Fibroblast of skin of back (primary cell): ENCODE measurements around the gene SLC39A9.
A peak's percentile ranks its signal among the peaks of the same experiment; 100 is the strongest.
"Not testable (repeated sequence)": the region's sequence is repeated elsewhere in the genome, so short reads cannot be mapped to it uniquely, and the experiment has no call there.

Experiments
- DNase-seq: peaks from one replicate; pipeline ENCODE4 v3.0.0-alpha.2; 2013

The SLC39A9 gene

DNA sequence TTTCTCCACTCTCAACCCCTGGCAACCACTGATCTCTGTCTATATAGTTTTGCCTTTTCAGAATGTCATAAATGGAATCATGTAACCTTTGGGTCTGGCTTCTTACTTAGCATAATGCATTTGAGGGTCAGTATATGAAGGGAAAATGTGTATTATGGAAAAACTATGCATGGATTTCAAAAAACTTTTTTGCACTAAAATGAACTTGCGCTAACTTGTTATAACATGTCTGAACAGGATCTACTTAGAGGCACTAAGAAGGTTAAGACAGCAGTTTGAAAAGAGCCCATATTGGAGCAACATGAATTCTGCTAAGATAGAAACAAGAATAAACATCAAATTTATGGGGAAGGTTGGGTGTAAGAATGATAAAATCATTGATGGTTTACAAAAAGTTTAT, 29.1 kb downstream of the SLC39A9 start:
- no peak for DNase-seq

- no peak for DNase-seq
These were observed 30.0 kb downstream of the SLC39A9 start for GRCh38 chr14:69428289-69428998.

GRCh38 chr14:69429643-69430042, 31.2 kb downstream of the SLC39A9 start:
- no peak for DNase-seq

GRCh38 chr14:69430306-69430939, 31.9 kb downstream of the SLC39A9 start:
- DNase-seq = no peak

- no peak for DNase-seq
These were observed 33.9 kb downstream of the SLC39A9 start for GRCh38 chr14:69432364-69432763.

DNA sequence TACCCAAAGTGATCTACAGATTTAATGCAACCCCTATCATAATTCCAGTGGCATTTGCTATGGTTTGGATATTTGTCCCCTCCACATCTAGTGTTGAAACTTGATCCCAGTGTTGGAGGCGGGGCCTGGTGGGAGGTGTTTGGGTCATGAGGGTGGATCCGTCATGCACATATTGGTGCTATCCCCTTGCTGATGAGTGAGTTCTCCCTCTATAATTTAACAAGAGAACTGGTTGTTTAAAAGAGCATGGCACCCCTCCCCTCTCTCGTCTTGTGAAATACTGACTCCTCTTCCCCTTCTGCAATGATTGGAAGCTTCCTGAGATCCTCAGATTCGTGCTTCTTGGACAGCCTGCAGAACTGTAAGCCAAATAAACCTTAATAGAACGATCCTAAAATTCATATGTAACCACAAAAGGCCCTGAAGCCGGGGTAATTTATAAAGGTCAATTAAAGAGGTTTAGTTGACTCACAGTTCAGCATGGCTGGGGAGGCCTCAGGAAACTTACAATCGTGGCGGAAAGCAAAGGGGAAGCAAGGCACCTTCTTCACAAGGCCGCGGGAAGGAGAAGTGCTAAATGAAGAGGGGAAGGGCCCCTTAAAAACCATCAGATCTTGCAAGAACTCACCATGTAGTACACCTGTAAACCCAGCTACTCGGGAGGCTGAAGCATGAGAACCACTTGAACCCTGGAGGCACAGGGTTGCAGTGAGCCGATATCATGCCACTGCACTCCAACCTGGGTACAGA, 41.2 kb downstream of the SLC39A9 start:
- no peak for DNase-seq

DNA sequence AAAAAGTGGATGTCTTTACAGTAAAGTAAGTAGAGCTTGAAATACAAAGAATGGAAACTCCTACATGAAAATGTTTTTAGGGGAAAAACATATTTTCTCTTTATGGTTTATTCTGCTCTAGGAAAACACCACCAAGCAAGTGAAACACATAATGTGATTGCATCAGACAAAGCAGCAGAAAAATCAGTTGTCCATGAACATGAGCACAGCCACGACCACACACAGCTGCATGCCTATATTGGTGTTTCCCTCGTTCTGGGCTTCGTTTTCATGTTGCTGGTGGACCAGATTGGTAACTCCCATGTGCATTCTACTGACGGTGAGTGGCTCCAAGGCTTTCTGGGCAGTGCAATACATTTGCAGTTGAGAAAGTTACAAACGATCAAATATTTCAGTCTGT, 43.5 kb downstream of the SLC39A9 start:
- DNase-seq = no peak

DNA sequence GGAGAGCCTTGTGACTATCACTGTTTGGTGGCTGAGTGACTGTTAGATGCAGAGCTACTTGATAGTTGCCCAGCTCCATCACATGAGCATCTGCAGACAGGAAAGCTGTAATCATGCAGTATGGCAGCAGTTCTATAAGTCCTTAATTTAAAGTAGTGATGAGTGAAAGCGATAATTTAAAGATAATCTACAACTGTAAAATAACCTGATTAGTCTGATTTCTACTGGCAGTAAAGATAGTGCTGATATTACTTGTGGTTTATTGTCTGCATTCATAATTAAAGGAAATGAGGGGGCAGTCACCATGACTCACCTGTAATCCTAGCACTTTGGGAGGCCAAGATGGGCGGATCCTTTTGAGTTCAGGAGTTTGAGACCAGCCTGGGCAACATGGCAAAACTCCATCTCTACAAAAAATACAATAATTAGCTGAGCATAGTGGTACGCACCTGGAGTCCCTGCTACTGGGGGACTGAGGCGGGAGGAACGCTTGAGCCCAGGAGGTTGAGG, 44.9 kb downstream of the SLC39A9 start:
- DNase-seq = no peak

DNA sequence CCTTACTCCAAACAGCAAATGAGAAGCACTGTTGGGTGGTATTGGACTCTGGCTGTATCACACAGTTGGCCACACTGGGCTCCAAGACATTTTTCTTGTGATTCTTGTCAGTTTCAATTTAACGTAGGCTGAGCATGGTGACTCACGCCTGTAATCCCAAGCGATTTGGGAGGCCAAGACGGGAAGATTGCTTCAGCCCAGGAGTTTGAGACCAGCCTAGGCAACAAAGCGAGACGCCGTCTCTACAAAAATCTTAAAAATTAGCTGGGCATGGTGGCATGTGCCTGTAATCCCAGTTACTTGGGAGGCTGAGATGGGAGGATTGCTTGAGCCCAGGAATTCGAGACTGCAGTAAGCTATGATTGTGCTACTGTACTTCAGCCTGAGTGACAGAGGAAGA, 50.7 kb downstream of the SLC39A9 start:
- DNase-seq = no peak

GRCh38 chr14:69451941-69452340, 53.4 kb downstream of the SLC39A9 start:
- no peak for DNase-seq

GRCh38 chr14:69458350-69458749, 59.9 kb downstream of the SLC39A9 start:
- no peak for DNase-seq

GRCh38 chr14:69459122-69459521, 60.6 kb downstream of the SLC39A9 start:
- DNase-seq = no peak

DNA sequence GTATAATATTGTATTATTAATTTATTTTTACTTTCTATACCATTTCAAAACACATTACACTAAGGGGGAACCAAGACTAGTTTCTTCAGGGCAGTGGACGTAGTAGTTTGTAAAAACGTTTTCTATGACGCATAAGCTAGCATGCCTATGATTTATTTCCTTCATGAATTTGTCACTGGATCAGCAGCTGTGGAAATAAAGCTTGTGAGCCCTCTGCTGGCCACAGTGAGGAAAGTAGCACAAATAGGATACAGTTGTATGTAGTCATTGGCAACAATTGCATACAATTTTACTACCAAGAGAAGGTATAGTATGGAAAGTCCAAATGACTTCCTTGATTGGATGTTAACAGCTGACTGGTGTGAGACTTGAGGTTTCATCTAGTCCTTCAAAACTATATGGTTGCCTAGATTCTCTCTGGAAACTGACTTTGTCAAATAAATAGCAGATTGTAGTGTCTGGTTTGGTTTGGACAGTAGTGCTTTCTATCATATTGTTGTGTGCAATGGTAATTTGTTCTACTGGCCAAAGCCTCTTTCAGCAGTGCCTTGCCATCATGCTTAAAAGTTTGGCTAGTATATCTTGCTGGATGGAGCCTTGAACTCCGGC, 61.7 kb downstream of the SLC39A9 start:
- peak; percentile 88 for DNase-seq

GRCh38 chr14:69464379-69464778, 65.9 kb downstream of the SLC39A9 start:
- peak; percentile 40 for DNase-seq

- DNase-seq = peak; percentile 97
These were observed 66.3 kb downstream of the SLC39A9 start for GRCh38 chr14:69464829-69465228.

GRCh38 chr14:69468949-69469348, 70.5 kb downstream of the SLC39A9 start:
- DNase-seq = no peak

DNA sequence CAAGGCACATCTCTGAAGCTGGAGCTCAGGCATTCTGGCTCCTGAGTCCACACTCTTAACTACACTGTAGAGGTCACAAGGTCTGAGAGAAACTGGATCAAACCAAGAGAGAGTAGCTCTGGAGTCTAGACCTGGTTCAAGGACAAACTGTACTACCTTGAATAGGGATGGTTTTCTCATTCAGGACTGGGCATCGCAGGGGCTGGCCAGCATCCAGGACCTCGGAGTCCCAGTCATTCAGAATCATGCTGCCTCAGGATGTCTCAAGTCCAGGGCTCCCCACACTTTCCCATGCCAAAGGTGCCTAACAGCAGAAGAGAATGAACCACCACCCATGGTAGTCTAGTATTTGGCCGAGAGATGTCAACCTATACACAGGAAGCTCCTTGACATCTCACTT, 72.9 kb downstream of the SLC39A9 start:
- no peak for DNase-seq

- no peak for DNase-seq
These were observed 73.4 kb downstream of the SLC39A9 start for GRCh38 chr14:69471916-69472315.

DNA sequence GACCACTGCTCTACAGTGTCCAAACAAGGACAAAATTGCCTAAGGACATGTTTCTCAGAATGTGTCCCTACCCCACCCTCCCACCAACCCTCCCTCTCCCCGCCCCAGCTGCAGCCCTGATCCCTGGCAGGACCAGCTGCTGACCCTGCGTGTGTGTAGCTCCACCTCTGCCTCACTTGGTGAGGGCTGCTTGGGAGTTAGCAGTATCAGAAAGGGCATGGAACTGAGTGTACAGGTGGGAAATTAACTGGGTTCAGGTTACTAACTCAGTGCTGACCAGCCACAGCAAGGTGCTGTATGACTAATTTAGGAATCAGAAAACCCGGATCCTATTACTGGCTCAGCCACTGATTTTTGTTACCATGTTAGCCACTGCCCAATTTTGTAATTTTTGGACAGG, 74.8 kb downstream of the SLC39A9 start:
- DNase-seq = no peak

GRCh38 chr14:69473946-69474345, 75.5 kb downstream of the SLC39A9 start:
- DNase-seq = no peak

DNA sequence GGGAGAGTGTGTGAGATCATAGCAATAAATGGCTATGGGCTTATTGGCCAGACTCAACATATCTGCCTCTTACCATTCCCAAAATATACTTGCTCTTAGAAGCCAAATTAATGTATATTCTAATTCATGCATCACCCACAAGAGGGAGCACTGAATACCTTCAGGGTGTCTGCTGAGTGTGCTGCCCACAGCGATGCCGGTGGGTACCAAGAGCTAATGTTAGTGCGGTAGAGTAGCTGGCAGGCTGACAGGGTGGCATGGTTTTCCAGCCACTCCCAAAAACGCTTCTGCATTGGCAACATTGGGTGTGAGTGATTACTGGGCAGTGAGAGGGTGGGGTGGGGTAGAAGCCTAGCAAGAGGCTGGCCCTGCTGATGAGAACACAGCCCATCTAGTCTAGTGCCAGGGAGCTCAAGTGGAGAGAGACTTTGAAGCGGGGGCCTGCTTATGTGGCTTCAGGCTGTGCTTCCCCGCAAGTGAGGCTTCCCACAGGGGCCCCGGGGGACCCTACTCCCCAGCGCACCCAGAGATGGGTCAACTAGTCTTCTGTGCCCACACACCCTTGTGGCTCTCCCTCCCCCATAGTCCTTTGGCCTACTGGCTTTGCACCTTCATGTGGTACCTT, 76.8 kb downstream of the SLC39A9 start:
- DNase-seq = peak; percentile 12

- not testable (repeated sequence) for DNase-seq
These were observed 78.4 kb downstream of the SLC39A9 start for GRCh38 chr14:69476824-69477450.
